ENCODE results near the gene NFIA.

- no peak for TF ChIP-seq CTCF (IDR thresholded peaks at IDR 0.05)
- TF ChIP-seq POLR2AphosphoS5 (IDR thresholded peaks at IDR 0.05) = no peak
Measured at GRCh38 chr1:61094677-61095469, 12.5 kb downstream of the NFIA start.
